H1 (cell line): ENCODE measurements around the gene PDGFA. TPM values are rescaled to one million over a fixed set of nuclear protein-coding genes. Genes with fewer than 3 reads are reported as not detected.
A peak's percentile ranks its signal among the peaks of the same experiment; 100 is the strongest.

Source experiments
- CHD2 ChIP-seq: IDR thresholded peaks from 2 replicates; pipeline ENCODE4 v1.6.1; 2012; ENCODE audit warnings: low read length, improper control_type of control experiment
- GABPA ChIP-seq: IDR thresholded peaks from 2 replicates; pipeline ENCODE4 v1.6.1; 2011; ENCODE audit warnings: mild to moderate bottlenecking, low read length, moderate library complexity, borderline replicate concordance; ENCODE audit not compliant: insufficient read depth
- GTF2F1 ChIP-seq: IDR thresholded peaks from 2 replicates; pipeline ENCODE4 v1.6.1; 2012; ENCODE audit warnings: low read depth, low read length, improper control_type of control experiment, borderline replicate concordance
- JUN ChIP-seq: IDR thresholded peaks from 2 replicates; pipeline ENCODE4 v1.6.1; 2011; ENCODE audit warnings: low read depth, mild to moderate bottlenecking, improper control_type of control experiment, low read length
- KDM1A ChIP-seq: fragments of 200-600, 300-600 bp; sonication (generic); IDR thresholded peaks from 2 replicates; pipeline ENCODE4 v1.7.1; 2016; ENCODE audit warnings: mild to moderate bottlenecking, low read length, borderline replicate concordance
- KDM5A ChIP-seq: fragments of 200-600 bp; IDR thresholded peaks from 2 replicates; pipeline ENCODE4 v1.7.1; 2012; ENCODE audit warnings: mild to moderate bottlenecking, low read length, inconsistent platforms, mixed read lengths
- PHF8 ChIP-seq: fragments of 200-600 bp; sonication (generic); conservative IDR thresholded peaks from 2 replicates; pipeline ENCODE4 v1.7.1; 2012; ENCODE audit warnings: low read depth, mild to moderate bottlenecking, inconsistent platforms, low read length, moderate library complexity
- POLR2AphosphoS5 ChIP-seq: IDR thresholded peaks from 2 replicates; pipeline ENCODE4 v1.6.1; 2011; ENCODE audit warnings: low read depth, low read length
- SIX5 ChIP-seq: IDR thresholded peaks from 2 replicates; pipeline ENCODE4 v1.6.1; 2011; ENCODE audit warnings: mild to moderate bottlenecking, low read depth, low read length
- SP1 ChIP-seq: IDR thresholded peaks from 2 replicates; pipeline ENCODE4 v1.6.1; 2011; ENCODE audit warnings: low read depth, low read length
- TEAD4 ChIP-seq: IDR thresholded peaks from 2 replicates; pipeline ENCODE4 v1.6.1; 2012; ENCODE audit warnings: low read depth, low read length, inconsistent platforms, mixed read lengths
- polyA plus RNA-seq, 7 experiments: library from polyadenylated mRNA; depleted of rRNA in 3 of 7; stranded (reverse) in 5 of 7; unstranded in 2 of 7; fragments of >200 nt in 5 of 7; fragments of 200-250 nt in 2 of 7; gene quantifications; 1 replicate in 5 of 7; 2 replicates in 1 of 7; 4 replicates in 1 of 7; pipeline versions ENCODE4 v1.2.1 to v1.2.3, GENCODE V29; 2011 to 2013; ENCODE audit warnings: missing spikeins in 2 of 7, mixed read lengths in 2 of 7
- total RNA-seq: library from RNA; stranded (reverse); fragmentation: NEBNext Ultra II Directional; extraction: Animal tissue kit (Norgen Biotek cat#: 25700); gene quantifications from 2 replicates; pipeline ENCODE4 v1.2.1, GENCODE V29; 2021
- TF ChIP-seq, protein P1 (sequence below): IDR thresholded peaks from 2 replicates; pipeline ENCODE4 v1.6.1; 2012; ENCODE audit warnings: inconsistent platforms
- TF ChIP-seq, protein P2 (sequence below): IDR thresholded peaks from 2 replicates; pipeline ENCODE4 v1.6.1; 2011; ENCODE audit warnings: low read depth, mild to moderate bottlenecking, low read length; ENCODE audit not compliant: insufficient read depth

Gene PDGFA
- total and polyA plus RNA-seq, 2 of the 8 experiments (the other 6 are each of a cell fraction or from before 2014, with no cell fraction given), result 21.1 to 43.0 TPM

DNA sequence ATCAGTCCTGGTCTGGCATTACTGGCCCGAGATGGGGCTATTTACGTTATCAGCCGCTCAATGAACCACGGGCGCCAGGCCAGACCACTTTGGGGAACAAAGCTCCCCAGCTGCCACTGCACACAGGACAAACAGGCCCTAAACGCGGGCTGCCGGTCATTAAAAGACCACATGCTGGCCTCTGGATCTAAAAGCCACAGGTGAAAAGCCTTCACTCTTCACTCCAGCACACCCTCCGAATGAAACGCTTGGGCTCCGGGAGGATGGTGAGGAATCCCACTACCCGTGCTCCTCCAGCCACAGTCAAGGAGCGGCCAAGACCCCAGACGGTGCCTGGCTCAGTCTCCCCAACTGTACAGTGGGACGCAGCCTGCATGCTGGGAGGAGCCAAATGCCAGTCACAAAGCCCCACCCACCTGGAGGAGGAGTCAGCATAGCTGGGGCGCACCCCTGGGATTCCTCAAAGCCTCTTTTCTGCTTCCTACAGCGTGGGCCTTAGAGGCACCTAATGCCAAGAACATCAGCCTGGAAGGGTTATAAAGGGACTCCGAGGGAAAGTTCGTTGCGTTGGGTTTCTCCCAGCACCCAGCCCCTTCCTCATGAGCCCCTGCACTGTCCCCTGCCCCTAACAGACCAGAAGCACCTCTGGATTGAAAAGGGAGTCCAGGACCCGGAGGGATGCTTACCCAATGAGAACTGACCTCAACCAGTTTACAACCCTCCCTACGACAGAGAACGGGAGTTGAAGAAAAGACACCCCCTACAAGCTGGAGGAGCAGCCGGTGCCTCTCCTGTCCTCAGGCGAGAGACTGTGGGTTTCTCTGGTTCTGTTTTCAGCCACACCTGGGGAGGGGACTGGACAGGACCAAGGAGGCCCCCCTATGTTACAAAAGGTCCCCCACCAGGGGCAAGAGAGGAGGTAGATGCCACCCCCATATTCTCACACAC lies 4.7 kb downstream of the PDGFA start (continued):
- 0 out of 2 replicates have a peak, but pooled peaks have one; percentile 8 for TF ChIP-seq GABPA
- TF ChIP-seq TEAD4, result peak; percentile 7; the same call in 1 of the 2 replicates
- TF ChIP-seq, protein P1, sequence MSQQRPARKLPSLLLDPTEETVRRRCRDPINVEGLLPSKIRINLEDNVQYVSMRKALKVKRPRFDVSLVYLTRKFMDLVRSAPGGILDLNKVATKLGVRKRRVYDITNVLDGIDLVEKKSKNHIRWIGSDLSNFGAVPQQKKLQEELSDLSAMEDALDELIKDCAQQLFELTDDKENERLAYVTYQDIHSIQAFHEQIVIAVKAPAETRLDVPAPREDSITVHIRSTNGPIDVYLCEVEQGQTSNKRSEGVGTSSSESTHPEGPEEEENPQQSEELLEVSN, result no peak
- no peak for TF ChIP-seq SP1
- TF ChIP-seq POLR2AphosphoS5, result no peak; the same call in 1 of the 2 replicates
- TF ChIP-seq PHF8, result no peak
- TF ChIP-seq, protein P2, sequence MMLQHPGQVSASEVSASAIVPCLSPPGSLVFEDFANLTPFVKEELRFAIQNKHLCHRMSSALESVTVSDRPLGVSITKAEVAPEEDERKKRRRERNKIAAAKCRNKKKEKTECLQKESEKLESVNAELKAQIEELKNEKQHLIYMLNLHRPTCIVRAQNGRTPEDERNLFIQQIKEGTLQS, result no peak
- peak; percentile 86 for TF ChIP-seq KDM1A
- TF ChIP-seq GTF2F1, result no peak
- TF ChIP-seq CHD2, result no peak
- TF ChIP-seq SIX5, result no peak
- no peak for TF ChIP-seq JUN
- no peak for TF ChIP-seq KDM5A
